HG02798 (cell line): Measurements from ENCODE around the gene FHIP2A.
"Not testable (repeated sequence)": the region's sequence is repeated elsewhere in the genome, so short reads cannot be mapped to it uniquely, and the experiment has no call there.

Experiments
- ATAC-seq: cut with Tn5 transposase; IDR thresholded peaks from one replicate; pipeline ENCODE4 v1.9.1; 2021; ENCODE audit warnings: mild to moderate bottlenecking; ENCODE audit not compliant: unreplicated experiment, poor library complexity

Gene FHIP2A

DNA sequence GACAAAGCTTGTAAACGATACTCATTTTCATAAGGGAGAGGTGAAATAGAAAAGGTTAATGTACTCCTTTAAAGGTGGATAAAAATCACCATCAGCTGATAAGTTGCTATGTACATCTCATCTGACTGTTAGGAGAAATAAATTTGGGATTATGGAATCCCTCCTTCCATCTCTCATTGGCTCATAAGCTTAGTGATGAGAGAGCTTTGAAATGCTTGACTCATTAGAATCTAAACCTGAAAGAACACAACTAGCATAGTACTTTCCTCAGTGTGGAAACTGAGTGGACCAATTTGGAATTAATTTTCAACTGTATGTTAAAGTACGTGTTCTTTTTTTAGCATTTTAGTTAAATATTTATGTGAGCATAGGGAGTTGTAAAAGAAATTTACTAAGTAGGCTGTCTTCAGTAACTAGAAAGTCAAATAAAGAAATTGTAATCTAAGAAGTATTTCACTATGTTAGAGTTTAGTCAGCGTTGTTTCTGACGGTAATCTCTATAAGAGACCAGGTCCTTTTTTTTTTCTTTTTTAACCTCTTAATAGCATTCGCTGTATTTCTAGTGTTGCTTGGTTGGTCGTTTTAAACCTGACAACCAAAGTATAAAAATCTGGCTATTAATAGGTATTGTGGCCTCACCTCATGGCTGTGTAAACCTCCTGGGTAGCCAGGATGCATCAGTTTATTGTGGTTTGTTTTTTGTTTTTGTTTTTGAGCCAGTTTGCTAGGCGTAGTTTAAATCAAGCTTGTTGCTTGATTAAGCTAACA is 34.4 kb downstream of the FHIP2A start:
- ATAC-seq, result no peak

DNA sequence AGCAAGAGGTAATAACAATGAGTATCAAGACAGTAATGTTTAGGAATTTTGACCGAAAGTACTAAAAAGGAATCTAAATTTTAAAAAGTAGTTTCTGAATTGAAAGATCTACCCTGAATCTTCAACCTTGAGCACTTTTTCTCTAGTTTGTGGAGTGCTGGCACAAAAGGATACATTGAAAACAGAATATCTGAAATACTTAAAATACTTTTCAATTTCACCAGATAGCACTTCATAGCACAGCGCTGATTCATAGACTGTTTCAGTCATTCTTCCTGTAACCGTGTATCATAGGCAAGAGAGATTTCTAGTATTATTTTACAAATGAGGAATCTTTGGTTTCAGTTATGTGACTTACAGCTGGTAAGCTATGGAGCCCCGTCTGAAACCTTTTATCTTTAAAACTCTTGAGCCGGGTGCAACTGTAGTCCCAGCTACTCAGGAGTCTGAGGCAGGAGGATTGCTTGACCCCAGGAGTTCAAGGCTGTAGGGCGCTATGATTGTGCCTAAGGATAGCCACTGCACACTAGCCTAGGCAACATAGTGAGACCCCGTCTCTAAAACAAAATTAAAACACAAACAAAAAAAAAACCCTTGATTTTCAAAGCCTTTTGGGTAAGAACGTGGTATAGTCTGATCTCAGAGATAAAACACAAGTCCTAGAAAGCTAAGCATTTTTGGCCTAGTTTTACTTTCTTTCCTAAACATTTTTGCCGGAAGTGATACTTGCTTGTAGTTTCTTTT is 35.1 kb downstream of the FHIP2A start:
- ATAC-seq, result no peak

DNA sequence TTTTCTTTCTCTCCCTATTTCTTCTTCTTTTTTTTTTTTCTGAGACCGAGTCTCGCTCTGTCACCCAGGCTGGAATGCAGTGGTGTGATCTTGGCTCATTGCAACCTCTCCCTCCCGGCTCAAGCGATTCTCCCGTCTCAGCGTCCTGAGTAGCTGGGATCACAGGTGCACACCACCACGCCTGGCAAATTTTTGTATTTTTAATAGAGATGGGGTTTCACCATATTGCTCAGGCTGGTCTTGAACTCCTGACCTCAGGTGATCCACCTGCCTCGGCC is 35.6 kb downstream of the FHIP2A start:
- ATAC-seq, result not testable (repeated sequence)

DNA sequence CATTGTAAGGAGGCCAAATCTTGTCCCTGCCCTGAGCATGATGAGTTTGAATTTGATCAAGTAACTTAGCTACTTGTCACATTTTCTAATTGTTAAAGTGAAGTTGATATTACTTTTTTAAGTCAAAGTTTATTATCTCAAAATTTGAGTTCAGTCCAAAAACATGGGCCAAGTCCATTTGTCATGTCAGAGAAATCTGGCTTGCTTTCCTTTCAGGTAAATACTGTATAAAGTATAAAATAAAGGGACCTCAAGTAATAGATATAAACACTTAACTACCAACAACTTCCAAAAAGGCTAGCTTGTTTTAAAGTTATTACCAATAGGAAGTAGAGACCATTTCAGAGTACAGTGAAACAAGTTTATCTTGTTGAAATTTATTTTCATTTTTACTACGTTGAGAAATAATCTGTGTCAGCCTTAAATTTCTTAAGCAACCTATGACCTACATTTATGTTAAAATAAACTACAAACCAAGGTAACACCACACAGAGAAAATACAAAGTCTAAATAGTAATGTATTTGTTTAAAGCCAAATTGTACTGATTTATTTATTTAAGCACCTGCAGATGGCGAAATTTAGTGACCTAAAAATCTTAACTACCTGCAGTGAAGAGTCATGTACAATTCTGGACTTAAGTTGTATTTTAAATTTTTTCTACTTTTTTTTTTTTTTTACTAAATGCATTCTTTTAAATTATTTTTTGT is 36.5 kb downstream of the FHIP2A start:
- no peak for ATAC-seq

DNA sequence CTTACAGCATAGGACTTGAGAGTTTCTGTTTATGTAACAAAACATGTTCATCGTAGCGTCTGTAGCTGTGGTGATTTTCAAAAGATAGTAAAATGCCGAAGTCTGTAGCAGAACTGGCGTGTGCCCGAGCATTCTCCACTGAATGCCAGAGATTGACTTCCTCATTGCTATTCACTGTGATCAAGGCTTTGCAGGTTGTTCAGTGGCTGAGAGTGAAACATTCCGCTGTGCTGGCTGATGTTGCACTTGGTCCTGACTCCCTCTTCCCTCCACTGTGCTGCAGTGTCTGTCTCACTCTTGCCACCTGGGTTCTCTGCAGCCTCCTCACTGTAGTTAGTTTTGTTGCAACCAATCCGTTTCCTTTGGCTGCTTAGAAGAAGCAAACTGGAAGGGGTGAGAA is 37.6 kb downstream of the FHIP2A start:
- no peak for ATAC-seq

GRCh38 chr10:114862456-114862855 is 40.9 kb downstream of the FHIP2A start:
- no peak for ATAC-seq

DNA sequence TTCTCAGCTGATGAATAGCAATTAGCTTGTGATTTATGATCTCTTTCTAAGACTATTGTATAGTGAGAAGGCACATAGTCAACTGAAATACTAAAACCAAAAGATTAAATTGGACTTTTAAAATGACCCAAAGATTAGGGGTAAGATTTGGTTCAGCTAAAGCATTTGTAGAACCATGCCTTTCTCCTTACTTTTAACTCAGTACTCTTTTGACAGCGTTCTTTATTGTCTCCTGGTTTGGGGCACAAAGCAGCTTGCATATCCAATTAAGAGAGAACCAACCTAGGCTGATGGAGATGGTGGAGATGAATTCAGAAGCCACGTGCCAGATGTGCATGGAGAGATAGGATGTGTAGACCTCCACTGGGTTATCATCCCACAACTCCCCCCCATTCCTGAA is 45.8 kb downstream of the FHIP2A start:
- no peak for ATAC-seq

GRCh38 chr10:114868870-114869519 is 47.4 kb downstream of the FHIP2A start:
- ATAC-seq, result no peak

- no peak for ATAC-seq
Measured at GRCh38 chr10:114869520-114869892, 47.9 kb downstream of the FHIP2A start.

- ATAC-seq, result no peak
Measured at GRCh38 chr10:114870486-114870885, 48.9 kb downstream of the FHIP2A start.

DNA sequence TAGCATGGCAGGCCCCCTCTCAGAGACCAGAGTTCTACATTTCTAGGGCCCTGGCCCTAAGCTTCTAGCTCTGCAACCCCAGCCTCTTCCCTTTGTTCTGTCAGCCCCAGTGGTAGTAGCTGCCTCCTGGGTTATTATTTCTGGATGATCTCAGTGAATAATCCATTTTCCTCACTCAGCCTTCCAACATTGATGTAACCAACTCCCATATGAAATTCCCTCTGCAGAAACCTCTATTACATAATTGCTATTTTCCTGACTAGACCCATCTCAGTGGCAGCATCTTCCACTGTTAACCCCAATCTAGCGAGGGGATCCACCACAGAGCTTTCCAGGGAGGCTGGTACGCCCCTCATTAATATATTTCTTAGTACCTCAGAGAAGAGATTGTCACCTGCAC is 49.8 kb downstream of the FHIP2A start:
- no peak for ATAC-seq
